ENCODE results near the gene GALNT8.
"Not testable (repeated sequence)": the region's sequence is repeated elsewhere in the genome, so short reads cannot be mapped to it uniquely, and the experiment has no call there.

The GALNT8 gene, protein sequence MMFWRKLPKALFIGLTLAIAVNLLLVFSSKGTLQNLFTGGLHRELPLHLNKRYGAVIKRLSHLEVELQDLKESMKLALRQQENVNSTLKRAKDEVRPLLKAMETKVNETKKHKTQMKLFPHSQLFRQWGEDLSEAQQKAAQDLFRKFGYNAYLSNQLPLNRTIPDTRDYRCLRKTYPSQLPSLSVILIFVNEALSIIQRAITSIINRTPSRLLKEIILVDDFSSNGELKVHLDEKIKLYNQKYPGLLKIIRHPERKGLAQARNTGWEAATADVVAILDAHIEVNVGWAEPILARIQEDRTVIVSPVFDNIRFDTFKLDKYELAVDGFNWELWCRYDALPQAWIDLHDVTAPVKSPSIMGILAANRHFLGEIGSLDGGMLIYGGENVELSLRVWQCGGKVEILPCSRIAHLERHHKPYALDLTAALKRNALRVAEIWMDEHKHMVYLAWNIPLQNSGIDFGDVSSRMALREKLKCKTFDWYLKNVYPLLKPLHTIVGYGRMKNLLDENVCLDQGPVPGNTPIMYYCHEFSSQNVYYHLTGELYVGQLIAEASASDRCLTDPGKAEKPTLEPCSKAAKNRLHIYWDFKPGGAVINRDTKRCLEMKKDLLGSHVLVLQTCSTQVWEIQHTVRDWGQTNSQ

DNA sequence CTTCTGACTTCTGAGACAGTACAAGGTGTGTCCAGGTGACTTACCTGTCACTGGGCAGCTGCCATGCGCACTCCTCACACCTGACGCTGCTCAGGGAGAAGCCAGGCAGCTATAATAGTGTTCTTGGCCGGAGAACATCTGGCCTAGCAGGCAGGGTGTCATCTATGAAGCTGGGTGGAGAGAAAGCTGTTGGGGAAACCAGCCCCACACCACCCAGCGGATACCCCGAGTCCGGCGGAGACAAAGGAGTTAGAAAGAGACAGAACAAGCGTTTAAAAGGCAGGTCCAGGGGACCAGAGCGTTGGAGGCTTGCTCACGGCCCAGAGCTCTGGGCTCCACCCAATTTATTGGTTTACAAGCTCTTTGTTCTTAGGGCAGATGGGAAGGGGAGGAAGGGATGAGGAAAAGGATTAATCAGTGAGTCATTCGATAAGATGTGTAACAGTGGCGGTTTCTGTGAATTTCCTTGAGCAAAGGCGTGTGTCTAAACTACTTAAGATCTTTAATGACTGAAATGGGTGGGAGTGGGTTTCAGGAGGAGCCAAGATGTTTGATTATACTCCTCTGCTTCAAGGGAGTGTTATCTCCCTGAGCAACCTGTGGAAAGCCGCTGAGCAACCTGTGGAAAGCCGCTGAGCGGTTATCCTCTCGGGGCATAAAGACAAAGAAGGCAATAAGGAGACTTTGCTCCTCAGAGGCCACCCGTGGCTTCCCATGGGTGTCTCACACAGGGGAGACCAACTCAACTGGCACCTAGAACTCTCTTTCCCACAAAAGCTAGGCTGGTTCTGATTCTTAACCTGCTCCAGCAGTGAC lies at the start of gene GALNT8:
Gene GALNT8 (plus strand): TSS at position 580 of the 816 bp plus-strand sequence. CDS start 278 bp downstream, outside the sequence.
- DNase-seq (ENCODE audit: low spot score): no peak

DNA sequence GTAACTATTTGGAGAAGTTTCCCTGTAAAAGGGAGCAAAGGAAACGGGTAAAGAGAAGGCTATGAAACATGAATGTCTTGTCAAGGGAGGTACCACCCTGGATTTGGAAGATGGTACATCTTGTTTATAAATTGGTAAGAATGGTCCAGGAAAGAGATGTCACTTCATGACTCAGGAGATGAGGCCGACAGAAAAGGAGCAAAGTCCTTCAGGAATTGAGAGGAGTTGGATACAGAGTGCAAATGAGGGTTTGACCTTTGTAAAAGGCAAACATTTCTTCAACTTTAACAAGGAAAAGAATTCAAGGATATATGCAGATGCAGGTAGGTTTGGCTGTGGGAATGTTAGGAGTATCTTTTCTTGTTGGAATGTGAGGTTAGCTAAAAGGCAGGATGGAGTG lies 40.5 kb upstream of the GALNT8 start:
- DNase-seq (ENCODE audit: low spot score): no peak

DNA sequence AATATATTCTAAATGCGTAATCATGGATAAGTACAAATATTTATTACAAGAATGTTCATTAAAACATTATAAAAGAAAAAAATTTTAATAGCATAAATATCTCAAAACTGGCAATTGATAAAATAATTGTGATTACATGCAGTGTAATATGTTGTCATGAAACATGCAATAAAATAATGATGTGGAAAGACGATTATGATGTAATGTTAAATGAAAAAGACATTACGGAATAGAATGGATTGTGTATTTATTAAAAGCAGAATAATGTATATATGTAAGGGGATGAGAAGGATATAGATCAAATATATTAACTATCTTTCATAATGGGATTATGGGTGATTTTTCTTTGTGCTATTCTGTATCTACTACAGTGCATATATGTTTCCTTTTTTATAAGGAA lies 38.5 kb upstream of the GALNT8 start:
- DNase-seq (ENCODE audit: low spot score): no peak

DNA sequence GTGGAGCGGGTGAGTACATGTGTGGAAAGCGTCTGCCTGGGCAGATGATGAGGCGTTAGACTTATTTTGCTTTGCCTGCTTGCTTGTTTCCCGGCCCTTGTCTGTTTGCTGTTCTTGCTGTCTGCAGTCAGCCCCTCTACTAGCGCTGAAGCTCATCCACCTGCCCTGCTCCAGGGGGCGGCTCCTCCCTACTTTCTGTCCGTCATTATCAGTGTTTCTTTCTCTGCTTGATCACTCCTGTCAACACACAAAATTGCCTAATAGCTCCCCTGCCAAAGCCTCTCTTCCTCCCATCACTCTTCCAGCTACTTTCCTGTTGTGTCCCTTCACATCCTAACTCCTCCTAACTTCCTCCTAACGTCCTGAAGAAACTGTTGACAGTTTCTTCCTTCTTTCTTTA lies 34.9 kb upstream of the GALNT8 start:
- no peak for DNase-seq (ENCODE audit: low spot score)

DNA sequence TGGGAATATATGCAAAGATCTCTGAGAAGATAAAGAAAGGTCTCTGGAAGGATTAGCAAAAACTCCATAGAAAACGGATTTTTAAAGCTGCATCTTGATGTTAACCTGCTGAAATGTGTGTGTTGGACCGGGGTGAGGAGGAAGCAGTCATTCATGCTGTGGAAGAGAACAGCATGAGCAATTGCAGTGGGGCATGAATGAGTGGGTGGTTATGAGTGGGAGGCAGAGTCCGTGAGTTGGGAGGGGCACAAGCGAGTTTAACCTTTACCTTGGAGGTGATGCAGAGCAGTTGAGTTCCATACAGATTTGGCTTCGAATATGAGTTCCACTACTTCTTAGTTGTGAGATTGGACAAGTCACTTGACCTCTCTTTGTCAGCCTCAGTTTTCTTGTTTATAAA lies 29.4 kb upstream of the GALNT8 start:
- DNase-seq (ENCODE audit: low spot score): no peak

DNA sequence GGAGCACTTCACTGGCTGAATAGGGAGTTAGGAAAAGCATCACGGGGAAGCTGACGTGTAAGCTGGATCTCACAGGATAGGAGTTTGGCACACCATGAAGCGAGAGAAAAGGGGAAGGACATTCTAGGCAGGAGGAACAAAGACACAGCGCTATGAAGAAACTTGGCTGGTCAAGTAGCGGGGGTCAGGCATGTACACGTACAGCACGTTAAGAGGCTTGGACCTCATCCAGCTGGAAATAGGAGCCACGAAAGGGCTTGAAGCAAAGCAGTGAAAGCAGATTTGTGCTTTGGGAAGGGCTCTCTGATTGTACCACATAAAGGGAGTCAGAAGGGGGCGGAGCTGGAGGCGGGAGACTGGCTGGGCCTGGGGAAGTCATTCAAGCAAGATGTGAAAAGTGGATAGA lies 19.6 kb upstream of the GALNT8 start:
- DNase-seq (ENCODE audit: low spot score): no peak

DNA sequence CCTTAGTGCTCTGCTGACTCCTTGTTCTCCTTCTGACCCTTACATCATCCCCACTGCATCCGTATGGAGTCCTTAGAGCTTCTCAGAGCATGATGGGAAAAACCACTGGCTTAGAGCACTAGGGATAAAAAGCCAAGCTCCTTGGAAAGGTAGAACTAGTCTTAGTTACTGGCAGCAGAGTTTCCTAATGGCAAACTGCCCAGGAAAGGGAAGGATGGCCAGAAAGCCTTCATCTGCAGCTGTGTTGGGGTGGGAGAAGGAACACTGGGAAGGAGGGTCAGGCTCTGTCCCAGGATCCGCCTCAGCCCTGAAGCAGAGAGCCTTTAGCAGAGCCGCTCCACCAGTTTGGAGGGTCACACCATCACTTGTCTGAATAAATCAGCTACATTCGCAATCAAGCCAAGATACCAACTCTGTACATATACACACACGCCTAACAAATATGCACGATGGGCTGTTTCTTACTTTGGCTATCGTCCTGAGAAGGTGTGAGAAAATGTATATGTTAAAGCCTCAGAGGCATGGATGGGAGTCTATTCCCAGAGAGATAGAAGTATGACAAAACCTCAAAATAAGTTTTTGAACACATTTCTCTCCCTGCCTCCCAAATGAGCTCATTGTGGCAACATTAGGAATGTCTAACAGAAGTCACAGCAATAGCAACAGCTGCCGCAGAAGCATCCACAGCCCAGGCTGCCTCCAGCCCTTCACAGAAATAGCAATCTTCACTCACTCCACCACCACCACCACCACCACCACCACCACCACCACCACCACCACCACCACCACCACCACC lies 18.6 kb upstream of the GALNT8 start:
- no peak for DNase-seq (ENCODE audit: low spot score)

DNA sequence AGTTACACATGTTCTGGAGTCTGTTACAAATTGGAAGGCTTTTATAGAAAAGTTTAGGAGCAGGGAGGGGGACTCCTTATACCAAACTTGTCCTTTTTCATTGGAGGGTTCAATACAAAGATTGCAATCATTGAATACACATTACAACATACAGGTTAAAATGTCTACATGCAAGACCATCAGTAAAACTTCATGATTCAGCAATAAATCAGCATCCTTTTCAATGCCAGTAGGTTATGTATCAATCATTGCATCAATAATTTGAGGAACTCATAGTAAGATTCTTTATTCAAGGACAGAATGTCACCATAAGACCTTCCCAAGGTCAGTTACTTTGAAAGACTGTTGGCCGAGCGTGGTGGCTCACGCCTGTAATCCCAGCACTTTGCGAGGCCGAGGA lies 16.5 kb upstream of the GALNT8 start:
- no peak for DNase-seq (ENCODE audit: low spot score)

DNA sequence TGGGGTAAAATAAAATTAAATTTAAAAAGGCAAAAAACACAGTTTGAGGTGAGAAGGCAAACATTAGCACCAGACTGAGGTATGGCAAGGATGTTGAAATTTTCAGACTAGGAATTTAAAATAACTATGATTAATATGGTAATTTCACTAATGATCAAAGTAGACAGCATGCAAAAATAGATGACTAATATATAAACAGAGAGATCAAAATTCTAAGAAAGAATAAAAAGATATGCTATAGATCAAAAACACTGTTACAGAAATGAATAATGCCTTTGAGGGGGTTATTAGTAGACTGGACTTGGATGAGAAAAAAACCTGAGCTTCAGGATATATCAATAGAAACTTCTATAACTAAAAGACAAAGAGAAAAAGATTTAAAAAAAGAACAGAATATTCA lies 14.4 kb upstream of the GALNT8 start:
- no peak for DNase-seq (ENCODE audit: low spot score)

DNA sequence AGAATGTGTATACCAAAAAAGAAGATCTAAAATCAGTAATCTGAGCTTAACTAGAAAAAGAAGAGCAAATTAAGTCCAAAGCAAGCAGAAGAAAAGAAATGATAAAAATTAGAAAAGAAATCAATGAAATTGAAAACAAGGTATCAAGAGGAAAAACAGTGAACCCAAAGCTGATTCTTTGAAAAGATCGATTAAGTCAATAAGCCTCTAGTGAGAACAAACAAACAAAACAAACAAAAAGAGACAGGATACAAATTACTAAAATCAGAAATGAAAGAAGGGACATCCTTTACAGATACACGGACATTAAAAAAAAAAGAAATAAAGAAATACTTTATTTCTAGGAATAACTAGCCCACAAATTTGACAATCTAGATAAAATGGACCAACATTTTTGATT lies 12.9 kb upstream of the GALNT8 start:
- DNase-seq (ENCODE audit: low spot score): no peak

DNA sequence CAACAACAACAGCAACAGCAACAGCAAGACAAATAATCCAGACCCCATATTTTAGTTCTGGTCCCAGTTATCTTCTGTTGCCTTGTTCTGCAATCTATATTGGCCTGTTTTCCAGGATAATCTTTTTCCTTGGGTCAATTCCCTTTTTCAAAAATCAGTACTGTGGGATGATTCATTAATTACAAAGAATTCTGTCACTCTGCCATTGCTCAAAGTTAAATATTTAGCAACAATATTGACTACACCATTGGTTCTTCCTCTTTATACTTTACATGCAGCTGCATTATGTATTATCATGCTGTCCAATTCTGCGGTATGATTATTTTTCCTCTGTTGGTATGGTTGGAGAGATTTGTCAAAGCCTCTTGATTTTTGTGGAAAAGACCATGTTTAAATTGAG lies 10.1 kb upstream of the GALNT8 start:
- DNase-seq (ENCODE audit: low spot score): no peak

DNA sequence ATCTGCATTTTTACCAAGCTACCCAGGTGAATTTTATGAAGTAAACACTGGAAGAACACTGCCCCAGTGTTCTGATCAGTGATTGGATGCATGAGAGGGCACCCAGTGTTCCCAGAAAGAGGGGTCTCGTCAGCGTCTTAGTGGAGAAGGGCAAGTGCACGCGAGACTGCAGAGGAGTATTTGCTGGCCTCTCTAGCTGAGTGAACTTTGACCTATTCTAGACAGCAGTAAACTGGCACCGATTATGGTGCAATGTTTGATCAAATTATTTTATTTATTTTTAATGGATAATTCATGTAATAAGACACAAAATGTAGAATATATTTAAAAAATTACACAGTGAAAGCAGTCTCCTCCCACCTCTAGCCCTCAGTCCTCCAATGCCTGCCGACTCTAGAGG lies 5.3 kb upstream of the GALNT8 start:
- no peak for DNase-seq (ENCODE audit: low spot score)

DNA sequence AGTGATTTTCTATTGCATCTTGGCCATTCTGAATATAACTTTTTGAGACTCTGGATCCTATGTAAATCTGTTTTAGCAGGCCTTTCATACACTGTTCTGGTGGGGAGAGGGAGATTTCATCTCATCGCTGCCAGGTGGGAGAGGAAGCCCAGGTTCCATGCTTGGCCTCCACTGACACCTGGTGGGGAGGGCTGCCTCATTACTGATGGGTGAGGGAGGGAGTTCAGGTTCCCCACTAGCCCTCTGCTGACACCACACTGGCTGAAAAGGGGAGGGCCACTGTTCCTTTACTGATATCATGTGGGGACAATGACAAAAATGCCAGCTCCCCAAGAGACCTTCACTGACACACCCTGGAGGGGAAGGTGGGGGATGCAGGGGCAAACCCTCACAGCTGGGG lies 2.4 kb upstream of the GALNT8 start:
- no peak for DNase-seq (ENCODE audit: low spot score)

DNA sequence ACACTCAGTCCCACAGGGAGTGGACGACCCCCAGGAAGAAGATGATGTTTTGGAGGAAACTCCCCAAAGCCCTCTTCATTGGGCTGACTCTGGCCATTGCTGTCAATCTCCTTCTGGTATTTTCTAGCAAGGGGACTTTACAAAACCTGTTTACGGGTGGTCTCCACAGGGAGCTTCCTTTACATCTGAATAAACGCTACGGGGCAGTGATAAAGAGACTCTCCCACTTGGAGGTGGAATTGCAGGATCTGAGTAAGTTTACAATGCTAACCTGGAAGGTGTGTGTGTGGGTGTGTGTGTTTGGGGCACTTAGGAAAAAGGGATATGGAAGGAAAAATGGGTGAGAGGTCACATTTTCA lies 416 bp downstream of the GALNT8 start:
- DNase-seq (ENCODE audit: low spot score): no peak

DNA sequence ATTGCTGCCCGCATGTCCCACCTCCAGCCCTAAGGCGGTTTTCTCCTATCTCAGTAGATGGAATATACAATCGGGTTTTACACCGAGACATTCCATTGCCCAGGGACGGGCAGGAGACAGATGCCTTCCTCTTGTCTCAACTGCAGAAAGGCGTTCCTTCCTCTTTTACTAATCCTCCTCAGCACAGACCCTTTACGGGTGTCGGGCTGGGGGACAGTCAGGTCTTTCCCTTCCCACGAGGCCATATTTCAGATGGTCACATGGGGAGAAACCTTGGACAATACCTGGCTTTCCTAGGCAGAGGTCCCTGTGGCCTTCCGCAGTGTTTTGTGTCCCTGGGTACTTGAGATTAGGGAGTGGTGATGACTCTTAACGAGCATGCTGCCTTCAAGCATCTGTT lies 1.4 kb downstream of the GALNT8 start:
- DNase-seq (ENCODE audit: low spot score): not testable (repeated sequence)

DNA sequence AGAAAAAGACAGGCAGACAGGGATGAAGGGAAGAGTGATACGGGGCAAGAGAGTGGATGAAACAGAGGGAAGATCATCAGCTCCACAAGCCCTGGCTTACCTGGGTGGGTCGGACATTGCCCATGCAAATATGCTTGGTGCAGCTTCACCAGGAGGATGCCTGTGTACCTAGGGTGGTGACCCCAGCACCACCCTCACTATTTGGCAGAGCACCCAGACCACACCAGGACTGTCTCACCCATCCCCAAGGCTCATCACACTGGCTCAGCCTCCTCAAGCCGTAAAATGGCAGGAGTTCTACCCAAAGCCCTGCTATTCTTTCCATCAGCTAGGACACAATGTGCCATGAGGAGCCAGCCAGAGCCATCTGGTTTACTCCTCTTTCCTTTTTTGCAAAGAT lies 3.0 kb downstream of the GALNT8 start:
- DNase-seq (ENCODE audit: low spot score): no peak

DNA sequence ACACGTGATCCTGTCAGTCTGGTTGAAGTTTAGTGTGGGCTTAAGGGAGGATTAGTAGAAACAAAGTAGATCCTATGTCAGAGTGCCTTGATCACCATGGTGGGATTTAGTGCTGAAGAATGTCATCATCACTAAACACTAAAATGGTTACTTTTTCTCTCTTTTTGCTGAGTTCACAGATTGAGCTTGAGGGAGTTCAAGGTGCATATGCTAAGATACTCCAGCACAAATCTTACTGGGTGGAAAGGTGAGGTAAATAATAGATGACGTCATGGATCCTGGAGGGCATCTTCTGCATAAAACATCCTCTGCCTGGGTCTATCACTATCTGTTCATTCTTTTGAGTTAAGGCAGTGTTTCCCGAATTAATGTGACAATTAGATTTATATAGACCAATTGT lies 4.9 kb downstream of the GALNT8 start:
- no peak for DNase-seq (ENCODE audit: low spot score)

DNA sequence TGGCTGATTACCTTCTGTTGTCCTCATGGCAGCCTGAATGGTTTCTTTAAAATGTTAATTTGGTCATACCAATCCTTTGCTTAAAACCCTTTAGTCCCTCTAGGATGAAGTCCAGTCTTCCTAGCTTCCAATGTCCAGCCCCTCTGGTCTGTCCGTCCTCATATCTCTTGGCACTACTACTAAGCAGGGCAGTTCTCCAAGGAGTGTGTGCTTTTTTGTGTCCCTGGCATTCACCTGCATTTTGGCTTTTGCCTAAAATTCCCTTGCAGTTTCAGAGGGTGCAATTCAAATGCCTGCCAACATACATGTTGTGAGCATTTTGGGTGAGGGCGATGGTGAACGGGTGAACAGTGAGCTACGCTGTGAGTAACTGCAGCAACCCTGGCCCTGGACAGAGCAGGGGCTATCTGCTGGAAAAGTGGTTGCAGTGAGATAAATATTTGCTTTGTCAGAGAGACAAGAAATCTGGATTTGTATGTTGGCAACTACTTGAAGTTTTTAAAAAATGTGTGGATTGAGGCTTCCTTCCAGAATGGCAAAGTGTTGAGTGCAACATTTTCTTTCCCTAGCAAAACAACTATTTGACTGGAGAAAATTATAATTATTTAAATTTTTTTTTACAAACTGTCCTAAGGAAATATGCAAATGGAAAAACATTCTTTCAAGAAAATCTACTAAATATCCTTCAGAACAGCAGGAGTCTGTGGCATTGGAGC lies 14.6 kb downstream of the GALNT8 start:
- DNase-seq (ENCODE audit: low spot score): no peak

DNA sequence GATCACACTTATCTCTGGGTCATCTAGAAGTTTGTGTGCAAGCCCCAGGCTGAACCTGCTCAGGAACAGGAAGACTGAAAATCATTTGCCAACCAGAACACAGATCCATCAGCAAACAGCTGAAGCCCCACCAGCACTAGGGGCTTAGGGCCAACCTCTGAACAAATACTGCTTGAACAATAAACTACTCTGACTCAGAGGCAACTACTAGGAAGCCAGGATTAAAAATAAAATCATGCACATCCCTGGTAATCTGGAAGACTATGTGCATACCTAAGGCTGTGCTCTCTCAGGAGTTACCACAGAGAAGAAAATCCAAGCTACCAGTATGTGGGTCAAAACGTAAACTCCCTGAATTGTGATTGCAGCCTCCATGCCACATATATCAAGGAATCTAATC lies 15.9 kb downstream of the GALNT8 start:
- DNase-seq (ENCODE audit: low spot score): no peak

DNA sequence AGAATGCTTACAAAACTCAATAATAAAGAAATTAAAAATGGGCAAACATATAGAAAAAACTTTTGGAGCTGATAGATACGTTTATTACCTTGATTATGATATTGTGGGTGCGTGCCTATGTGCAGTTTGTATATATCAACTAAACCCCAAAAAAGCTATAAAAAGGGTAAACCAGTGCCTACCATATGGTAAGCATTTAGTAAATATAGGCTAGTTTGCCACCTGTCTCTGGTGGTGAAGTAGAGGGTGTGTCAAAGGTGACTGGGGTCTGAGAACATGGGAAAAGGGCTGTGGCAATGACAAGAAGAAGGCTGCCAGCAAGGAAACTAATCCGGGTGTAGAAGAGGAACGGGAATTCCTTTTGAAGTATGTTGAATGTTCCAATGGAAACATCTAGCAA lies 18.3 kb downstream of the GALNT8 start:
- DNase-seq (ENCODE audit: low spot score): no peak

DNA sequence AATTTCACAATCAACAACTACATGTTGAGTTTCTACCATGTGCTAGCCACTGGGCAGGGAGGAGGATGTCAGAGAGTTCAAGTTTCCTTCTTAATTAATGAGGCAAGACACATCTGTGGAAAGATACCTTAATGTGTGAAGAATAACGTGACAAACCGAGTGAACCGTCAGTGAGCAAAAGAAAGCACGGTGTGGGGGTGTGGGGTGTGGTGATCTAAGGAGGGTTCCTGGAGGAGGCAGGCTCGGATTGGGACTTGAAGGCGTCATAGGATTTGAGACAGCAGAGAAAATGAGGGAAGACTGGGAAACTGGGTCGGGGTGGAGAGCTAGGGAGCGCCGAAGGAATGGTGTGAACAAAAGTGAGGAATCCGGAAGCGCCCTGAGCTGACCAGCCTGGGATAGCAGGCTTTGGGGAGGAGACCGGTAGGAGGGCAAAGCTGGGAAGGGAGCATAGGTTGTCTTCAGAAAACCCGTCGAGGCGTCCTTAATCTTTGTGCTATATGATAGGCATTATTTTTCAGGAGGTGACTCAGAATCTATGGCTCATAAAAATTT lies 22.3 kb downstream of the GALNT8 start:
- DNase-seq (ENCODE audit: low spot score): no peak
